HEK293T (cell line): ENCODE data around the gene AADACL2.

ENCODE experiments used
- BHLHE40 ChIP-seq: fragments of 450-650 bp; IDR thresholded peaks from 2 replicates; pipeline ENCODE4 v1.6.1; 2016; ENCODE audit warnings: mild to moderate bottlenecking, moderate library complexity, borderline replicate concordance
- CTBP1 ChIP-seq: fragments of 450-650 bp; IDR thresholded peaks from 2 replicates; pipeline ENCODE4 v1.6.1; 2016; ENCODE audit warnings: borderline replicate concordance
- FOXA1 ChIP-seq: fragments of 450-650 bp; IDR thresholded peaks from 2 replicates; pipeline ENCODE4 v1.6.1; 2016; ENCODE audit warnings: mild to moderate bottlenecking
- FOXM1 ChIP-seq: fragments of 450-650 bp; IDR thresholded peaks from 2 replicates; pipeline ENCODE4 v1.6.1; 2017; ENCODE audit warnings: mild to moderate bottlenecking, borderline replicate concordance
- HDGF ChIP-seq: fragments of 450-650 bp; IDR thresholded peaks from 2 replicates; pipeline ENCODE4 v1.6.1; 2017; ENCODE audit warnings: antibody characterized with exemption, borderline replicate concordance
- L3MBTL2 ChIP-seq: fragments of 450-650 bp; conservative IDR thresholded peaks from 2 replicates; pipeline ENCODE4 v1.6.1; 2016; ENCODE audit warnings: mild to moderate bottlenecking
- LEF1 ChIP-seq: fragments of 450-650 bp; IDR thresholded peaks from 2 replicates; pipeline ENCODE4 v1.6.1; 2017; ENCODE audit warnings: mild to moderate bottlenecking, borderline replicate concordance
- PKNOX1 ChIP-seq: fragments of 450-650 bp; IDR thresholded peaks from 2 replicates; pipeline ENCODE4 v1.6.1; 2016
- SP1 ChIP-seq: fragments of 450-650 bp; IDR thresholded peaks from 2 replicates; pipeline ENCODE4 v1.6.1; 2017
- SUZ12 ChIP-seq: fragments of 450-650 bp; IDR thresholded peaks from 2 replicates; pipeline ENCODE4 v1.6.1; 2016; ENCODE audit warnings: mild to moderate bottlenecking
- TARDBP ChIP-seq: fragments of 450-650 bp; IDR thresholded peaks from 2 replicates; pipeline ENCODE4 v1.6.1; 2016

DNA sequence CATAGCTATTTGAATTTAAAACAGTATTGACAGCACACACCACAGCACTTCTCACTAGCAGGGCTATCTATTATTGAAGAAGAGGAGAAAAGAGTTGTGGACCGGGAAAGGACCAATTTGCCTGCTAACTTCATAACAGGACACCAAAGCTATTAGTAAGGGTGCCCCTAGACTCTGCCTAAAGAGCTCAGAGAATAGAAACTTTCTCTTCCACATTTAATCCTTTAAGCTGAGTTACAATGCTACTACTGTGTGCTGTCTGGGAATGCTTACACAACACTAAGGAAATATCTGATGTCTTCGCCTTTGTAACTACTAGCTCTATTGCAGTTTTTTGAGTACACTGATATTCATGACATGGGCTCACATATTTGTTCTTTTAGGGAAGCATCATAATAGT, 66.7 kb downstream of the AADACL2 start:
- no peak for TF ChIP-seq FOXA1
- TF ChIP-seq PKNOX1: no peak
- TF ChIP-seq FOXM1: no peak
- TF ChIP-seq SUZ12: no peak
- no peak for TF ChIP-seq LEF1
- TF ChIP-seq L3MBTL2: no peak
- no peak for TF ChIP-seq HDGF
- no peak for TF ChIP-seq BHLHE40
- TF ChIP-seq CTBP1: no peak
- no peak for TF ChIP-seq TARDBP
- no peak for TF ChIP-seq SP1
